Natural killer cell (primary cell): ENCODE measurements around the gene DIAPH3. TPM values are rescaled to one million over a fixed set of nuclear protein-coding genes. Genes with fewer than 3 reads are reported as not detected.

Experiments
- ATAC-seq, 3 donors: fragments of 150-1000 bp in 2 of 3; fragments of 200-7000 bp in 1 of 3; cut with Tn5 transposase; 1 replicate in 1 of 3; 2 replicates in 2 of 3; pipeline ENCODE4 v1.10.0; 2021; ENCODE audit warnings: mild to moderate bottlenecking in 2 of 3, moderate library complexity in 2 of 3
- DNase-seq, 2 donors: peaks; one replicate each; pipeline versions ENCODE4 v3.0.0 to v3.0.0-alpha.2; 2013 to 2021; ENCODE audit warnings: mixed read lengths in 1 of 2
- H3K27ac ChIP-seq: one replicate; pipeline ENCODE4 v1.5.1; 2013; ENCODE audit warnings: mild to moderate bottlenecking, low read length
- H3K27me3 ChIP-seq: one replicate; pipeline ENCODE4 v1.6.1; 2013; ENCODE audit warnings: low read length; ENCODE audit not compliant: control insufficient read depth, insufficient read depth
- H3K36me3 ChIP-seq: one replicate; pipeline ENCODE4 v1.6.1; 2013; ENCODE audit warnings: low read length; ENCODE audit not compliant: control insufficient read depth, insufficient read depth
- H3K4me1 ChIP-seq: one replicate; pipeline ENCODE4 v1.6.1; 2013; ENCODE audit warnings: low read length; ENCODE audit not compliant: control insufficient read depth, insufficient read depth
- H3K4me3 ChIP-seq: one replicate; pipeline ENCODE4 v1.5.1; 2013; ENCODE audit warnings: low read length
- H3K9me3 ChIP-seq: one replicate; pipeline ENCODE4 v1.6.1; 2013; ENCODE audit warnings: low read length; ENCODE audit not compliant: control insufficient read depth, insufficient read depth
- H3K27ac Mint-ChIP-seq, 2 donors: one replicate each; pipeline ENCODE4 v1.8.0; 2022; ENCODE audit warnings: mild to moderate bottlenecking in 2 of 2, mixed read lengths in 2 of 2, moderate library complexity in 1 of 2
- H3K27me3 Mint-ChIP-seq, 2 donors: one replicate each; pipeline ENCODE4 v1.8.0; 2022; ENCODE audit warnings: low read depth in 2 of 2, mixed read lengths in 2 of 2
- H3K36me3 Mint-ChIP-seq: one replicate; pipeline ENCODE4 v1.8.0; 2022; ENCODE audit warnings: mixed read lengths
- H3K4me1 Mint-ChIP-seq, 2 donors: one replicate each; pipeline ENCODE4 v1.8.0; 2022; ENCODE audit warnings: mixed read lengths in 2 of 2
- H3K4me3 Mint-ChIP-seq: one replicate; pipeline ENCODE4 v1.8.0; 2022; ENCODE audit warnings: mild to moderate bottlenecking, moderate library complexity, mixed read lengths
- H3K9me3 Mint-ChIP-seq, 2 donors: one replicate each; pipeline ENCODE4 v1.8.0; 2022; ENCODE audit warnings: mixed read lengths in 2 of 2
- WGBS: methylation state at CpG from one replicate; pipeline ENCODE4 v1.1.7; 2013; ENCODE audit warnings: missing lambda C conversion rate; ENCODE audit not compliant: insufficient coverage; 5-methylcytosine and 5-hydroxymethylcytosine counted together
- intact Hi-C: fragments of 100-400 bp; cut with micrococcal nuclease; formaldehyde crosslinking; loops from one replicate; pipeline ENCODE4 v1.14.2; 2022
- total RNA-seq, 4 donors: library from RNA; stranded (reverse); fragments of 120-200 nt in 1 of 4; gene quantifications; one replicate each; pipeline versions ENCODE4 v1.2.3 to v1.2.4, GENCODE V29; 2013 to 2022
- TF ChIP-seq, protein P1 (sequence below): fragments of 200-600 bp; IDR thresholded peaks from one replicate; pipeline ENCODE4 v1.8.0; 2022; ENCODE audit warnings: antibody characterized with exemption

DIAPH3 gene
- total RNA-seq, 3 donors from 2014 or later (not counting 1 experiment from before 2014, with no cell fraction given), result 0.54 to 1.0 (median 0.98) TPM

DNA sequence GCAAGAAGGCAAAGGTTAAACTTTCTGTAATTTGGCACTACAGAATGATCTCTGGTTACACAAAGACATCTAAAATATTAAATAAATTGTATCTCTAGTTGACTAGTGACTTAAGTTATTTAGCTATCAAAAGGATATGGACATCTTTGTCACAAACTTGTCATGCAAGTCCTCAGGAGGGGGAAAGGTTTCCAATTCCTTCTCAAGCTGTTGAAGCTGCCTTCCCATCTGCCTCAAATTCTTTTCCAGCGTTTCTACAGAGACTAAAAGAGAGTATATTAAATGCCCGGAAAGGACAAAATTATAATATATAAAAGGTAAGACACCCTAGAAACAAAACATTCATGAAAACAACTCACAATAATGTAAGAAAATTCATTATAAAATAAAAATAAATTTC lies 324.5 kb downstream of the DIAPH3 start:
- TF ChIP-seq, protein P1, sequence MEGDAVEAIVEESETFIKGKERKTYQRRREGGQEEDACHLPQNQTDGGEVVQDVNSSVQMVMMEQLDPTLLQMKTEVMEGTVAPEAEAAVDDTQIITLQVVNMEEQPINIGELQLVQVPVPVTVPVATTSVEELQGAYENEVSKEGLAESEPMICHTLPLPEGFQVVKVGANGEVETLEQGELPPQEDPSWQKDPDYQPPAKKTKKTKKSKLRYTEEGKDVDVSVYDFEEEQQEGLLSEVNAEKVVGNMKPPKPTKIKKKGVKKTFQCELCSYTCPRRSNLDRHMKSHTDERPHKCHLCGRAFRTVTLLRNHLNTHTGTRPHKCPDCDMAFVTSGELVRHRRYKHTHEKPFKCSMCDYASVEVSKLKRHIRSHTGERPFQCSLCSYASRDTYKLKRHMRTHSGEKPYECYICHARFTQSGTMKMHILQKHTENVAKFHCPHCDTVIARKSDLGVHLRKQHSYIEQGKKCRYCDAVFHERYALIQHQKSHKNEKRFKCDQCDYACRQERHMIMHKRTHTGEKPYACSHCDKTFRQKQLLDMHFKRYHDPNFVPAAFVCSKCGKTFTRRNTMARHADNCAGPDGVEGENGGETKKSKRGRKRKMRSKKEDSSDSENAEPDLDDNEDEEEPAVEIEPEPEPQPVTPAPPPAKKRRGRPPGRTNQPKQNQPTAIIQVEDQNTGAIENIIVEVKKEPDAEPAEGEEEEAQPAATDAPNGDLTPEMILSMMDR, result no peak
- H3K9me3 Mint-ChIP-seq, result no peaks in the 10 kb centered on the region
- H3K4me3 Mint-ChIP-seq, result no peak overlapping the region
- H3K36me3 Mint-ChIP-seq, result no peaks in the 10 kb centered on the region
- no peak for DNase-seq
- no peak for ATAC-seq
- Histone ChIP-seq H3K27ac (no peak overlapping the region), H3K4me3 (no peak overlapping the region), H3K9me3 (no peaks in the 10 kb centered on the region), H3K4me1 (no peaks in the 10 kb centered on the region), H3K27me3 (no peaks in the 10 kb centered on the region), H3K36me3 (no peaks in the 10 kb centered on the region)
- H3K27ac Mint-ChIP-seq, result no peak overlapping the region
- no peaks in the 10 kb centered on the region for H3K4me1 Mint-ChIP-seq
- no CpG with 5 or more reads among the region's 2 CpGs for WGBS
- intact Hi-C loops, result no loop called here
- H3K27me3 Mint-ChIP-seq, result no peaks in the 10 kb centered on the region

- Mint-ChIP-seq H3K27me3 (no peaks in the 10 kb centered on the region), H3K27ac (no peak overlapping the region), H3K4me1 (no peaks in the 10 kb centered on the region), H3K36me3 (no peaks in the 10 kb centered on the region), H3K4me3 (no peak overlapping the region), H3K9me3 (no peaks in the 10 kb centered on the region)
- DNase-seq (no peak), ATAC-seq (no peak)
- Histone ChIP-seq H3K36me3 (no peaks in the 10 kb centered on the region), H3K27ac (no peak overlapping the region), H3K9me3 (no peaks in the 10 kb centered on the region), H3K4me3 (no peak overlapping the region), H3K4me1 (no peaks in the 10 kb centered on the region), H3K27me3 (no peaks in the 10 kb centered on the region)
- intact Hi-C loops, result no loop called here
- 93% methylated on average over 3 of the region's 3 CpGs for WGBS
- TF ChIP-seq, protein P1, result no peak
Measured at GRCh38 chr13:59837101-59837500, 326.6 kb downstream of the DIAPH3 start.

- TF ChIP-seq, protein P1, result no peak
- intact Hi-C loops, result no loop called here
- WGBS, result 100% methylated on average over 1 of the region's 2 CpGs
- H3K36me3 ChIP-seq, result no peaks in the 10 kb centered on the region
- H3K4me3 ChIP-seq, result no peak overlapping the region
- H3K9me3 Mint-ChIP-seq, result no peaks in the 10 kb centered on the region
- no peaks in the 10 kb centered on the region for H3K9me3 ChIP-seq
- no peaks in the 10 kb centered on the region for H3K27me3 Mint-ChIP-seq
- no peaks in the 10 kb centered on the region for H3K27me3 ChIP-seq
- H3K27ac Mint-ChIP-seq, result no peak overlapping the region
- no peak for DNase-seq
- H3K27ac ChIP-seq, result no peak overlapping the region
- H3K4me1 ChIP-seq, result no peaks in the 10 kb centered on the region
- no peaks in the 10 kb centered on the region for H3K36me3 Mint-ChIP-seq
- H3K4me3 Mint-ChIP-seq, result no peak overlapping the region
- no peak for ATAC-seq
- H3K4me1 Mint-ChIP-seq, result no peaks in the 10 kb centered on the region
Measured at GRCh38 chr13:59835569-59835968, 328.2 kb downstream of the DIAPH3 start.

GRCh38 chr13:59834801-59835200 lies 328.9 kb downstream of the DIAPH3 start:
- Mint-ChIP-seq H3K27ac (no peak overlapping the region), H3K9me3 (no peaks in the 10 kb centered on the region), H3K27me3 (no peaks in the 10 kb centered on the region), H3K4me1 (no peaks in the 10 kb centered on the region), H3K4me3 (no peak overlapping the region), H3K36me3 (no peaks in the 10 kb centered on the region)
- H3K4me3 ChIP-seq, result no peak overlapping the region
- no peak overlapping the region for H3K27ac ChIP-seq
- DNase-seq (no peak), ATAC-seq (no peak)
- no peaks in the 10 kb centered on the region for H3K4me1 ChIP-seq
- no peaks in the 10 kb centered on the region for H3K36me3 ChIP-seq
- no peaks in the 10 kb centered on the region for H3K9me3 ChIP-seq
- H3K27me3 ChIP-seq, result no peaks in the 10 kb centered on the region
- TF ChIP-seq, protein P1, result no peak
- intact Hi-C loops, result no loop called here
